WTC11 (cell line): ENCODE measurements around the gene SEPTIN1. TPM values are rescaled to one million over a fixed set of nuclear protein-coding genes. Genes with fewer than 3 reads are reported as not detected.

Source experiments
- ATAC-seq: fragments of 200-7000 bp; cut with Tn5 transposase; 2 replicates; pipeline ENCODE4 v1.10.0; 2021; ENCODE audit warnings: mild to moderate bottlenecking, moderate library complexity
- CTCF ChIA-PET: fragments of 300-600 bp; sonication (Branson Sonifier 250); formaldehyde crosslinking; loops from one replicate; lab custom pipeline; 2021; ENCODE audit warnings: antibody characterized with exemption; lab: Charles Lee
- POLR2A ChIA-PET: fragments of 350-600 bp; sonication (Branson Sonifier 250); formaldehyde crosslinking; loops from one replicate; lab custom pipeline; 2021; ENCODE audit warnings: antibody characterized with exemption; lab: Charles Lee
- DNase-seq: peaks from one replicate; pipeline ENCODE4 v3.0.0; 2021; ENCODE audit warnings: low spot score
- H3K27ac Mint-ChIP-seq: 2 replicates; pipeline ENCODE4 v1.8.0; 2021; ENCODE audit warnings: mixed read lengths
- H3K27me3 Mint-ChIP-seq: 2 replicates; pipeline ENCODE4 v1.8.0; 2021; ENCODE audit warnings: low read depth, mild to moderate bottlenecking, moderate library complexity, mixed read lengths
- H3K36me3 Mint-ChIP-seq: 2 replicates; pipeline ENCODE4 v1.8.0; 2021; ENCODE audit warnings: mixed read lengths
- H3K4me1 Mint-ChIP-seq: 2 replicates; pipeline ENCODE4 v1.8.0; 2022; ENCODE audit warnings: mixed read lengths
- H3K4me3 Mint-ChIP-seq: 2 replicates; pipeline ENCODE4 v1.8.0; 2021; ENCODE audit warnings: mild to moderate bottlenecking, moderate library complexity, mixed read lengths
- H3K9me3 Mint-ChIP-seq: 2 replicates; pipeline ENCODE4 v1.8.0; 2021; ENCODE audit warnings: mixed read lengths
- CREB1 ChIP-seq: sonication (generic); formaldehyde crosslinking; IDR thresholded peaks from 2 replicates; pipeline ENCODE4 v1.8.0; 2023; ENCODE audit warnings: mild to moderate bottlenecking, missing genetic modification reagents
- CREM ChIP-seq: sonication (generic); formaldehyde crosslinking; IDR thresholded peaks from 2 replicates; pipeline ENCODE4 v1.8.1; 2022; ENCODE audit warnings: mild to moderate bottlenecking, missing genetic modification reagents, moderate library complexity
- EMX1 ChIP-seq: fragments of 250-450 bp; sonication (Bioruptor Pico); IDR thresholded peaks from 2 replicates; pipeline ENCODE4 v1.8.0; 2021; ENCODE audit warnings: mild to moderate bottlenecking
- ESRRA ChIP-seq: sonication (generic); formaldehyde crosslinking; IDR thresholded peaks from 2 replicates; pipeline ENCODE4 v1.8.1; 2022; ENCODE audit warnings: mild to moderate bottlenecking, missing genetic modification reagents, borderline replicate concordance
- HMGA2 ChIP-seq: fragments of 250-450 bp; sonication (Bioruptor Pico); IDR thresholded peaks from 2 replicates; pipeline ENCODE4 v1.4.0; 2021; ENCODE audit warnings: mild to moderate bottlenecking, moderate library complexity
- KAT7 ChIP-seq: sonication (generic); formaldehyde crosslinking; IDR thresholded peaks from 2 replicates; pipeline ENCODE4 v1.8.1; 2023; ENCODE audit warnings: missing genetic modification reagents, mild to moderate bottlenecking, borderline replicate concordance
- MYBL2 ChIP-seq: sonication (generic); formaldehyde crosslinking; IDR thresholded peaks from 2 replicates; pipeline ENCODE4 v1.8.1; 2023; ENCODE audit warnings: mild to moderate bottlenecking, moderate library complexity, missing genetic modification reagents
- NFYB ChIP-seq: sonication (generic); formaldehyde crosslinking; conservative IDR thresholded peaks from 2 replicates; pipeline ENCODE4 v1.8.0; 2022; ENCODE audit warnings: low read depth, missing genetic modification reagents
- NR2C2 ChIP-seq: sonication (generic); formaldehyde crosslinking; IDR thresholded peaks from 2 replicates; pipeline ENCODE4 v1.8.0; 2022; ENCODE audit warnings: mild to moderate bottlenecking, missing genetic modification reagents
- NR3C1 ChIP-seq: sonication (generic); formaldehyde crosslinking; conservative IDR thresholded peaks from 2 replicates; pipeline ENCODE4 v1.8.1; 2023; ENCODE audit warnings: low read depth, mild to moderate bottlenecking, missing genetic modification reagents
- PREB ChIP-seq: sonication (generic); formaldehyde crosslinking; IDR thresholded peaks from 2 replicates; pipeline ENCODE4 v1.8.1; 2022; ENCODE audit warnings: mild to moderate bottlenecking, missing genetic modification reagents, moderate library complexity, borderline replicate concordance
- PRRX2 ChIP-seq: fragments of 250-450 bp; sonication (Bioruptor Pico); IDR thresholded peaks from 2 replicates; pipeline ENCODE4 v1.8.0; 2021; ENCODE audit warnings: mild to moderate bottlenecking
- RORB ChIP-seq: fragments of 250-450 bp; sonication (Bioruptor Pico); IDR thresholded peaks from 2 replicates; pipeline ENCODE4 v1.9.0; 2021; ENCODE audit warnings: mild to moderate bottlenecking
- STAT6 ChIP-seq: sonication (generic); formaldehyde crosslinking; conservative IDR thresholded peaks from 2 replicates; pipeline ENCODE4 v1.8.1; 2023; ENCODE audit warnings: mild to moderate bottlenecking, low read depth, missing genetic modification reagents, moderate library complexity
- TCF7 ChIP-seq: sonication (generic); formaldehyde crosslinking; IDR thresholded peaks from 2 replicates; pipeline ENCODE4 v1.8.0; 2022; ENCODE audit warnings: mild to moderate bottlenecking, low read depth, missing genetic modification reagents, moderate library complexity
- TP53 ChIP-seq: sonication (generic); formaldehyde crosslinking; IDR thresholded peaks from 2 replicates; pipeline ENCODE4 v1.8.1; 2023; ENCODE audit warnings: mild to moderate bottlenecking, missing genetic modification reagents
- ZNF219 ChIP-seq: sonication (generic); formaldehyde crosslinking; IDR thresholded peaks from 2 replicates; pipeline ENCODE4 v1.8.0; 2023; ENCODE audit warnings: missing genetic modification reagents, mild to moderate bottlenecking, borderline replicate concordance
- ZNF396 ChIP-seq: fragments of 250-450 bp; sonication (Bioruptor Pico); IDR thresholded peaks from 2 replicates; pipeline ENCODE4 v1.8.0; 2021; ENCODE audit warnings: mild to moderate bottlenecking, moderate library complexity, borderline replicate concordance
- ZNF423 ChIP-seq: fragments of 250-450 bp; sonication (Bioruptor Pico); IDR thresholded peaks from 2 replicates; pipeline ENCODE4 v2.1.2; 2022; ENCODE audit warnings: mild to moderate bottlenecking, moderate library complexity
- total RNA-seq: library from RNA; stranded (reverse); gene quantifications from 3 replicates; pipeline ENCODE4 v1.2.3, GENCODE V29; 2021
- TF ChIP-seq, protein P1 (sequence below): sonication (generic); formaldehyde crosslinking; IDR thresholded peaks from 2 replicates; pipeline ENCODE4 v1.8.0; 2022; ENCODE audit warnings: mild to moderate bottlenecking, missing genetic modification reagents
- TF ChIP-seq, protein P2 (sequence below): sonication (generic); formaldehyde crosslinking; IDR thresholded peaks from 2 replicates; pipeline ENCODE4 v1.8.1; 2023; ENCODE audit warnings: mild to moderate bottlenecking, missing genetic modification reagents, moderate library complexity

Gene SEPTIN1
- total RNA-seq, 1 experiment from 2014 or later = 2.3 TPM

DNA sequence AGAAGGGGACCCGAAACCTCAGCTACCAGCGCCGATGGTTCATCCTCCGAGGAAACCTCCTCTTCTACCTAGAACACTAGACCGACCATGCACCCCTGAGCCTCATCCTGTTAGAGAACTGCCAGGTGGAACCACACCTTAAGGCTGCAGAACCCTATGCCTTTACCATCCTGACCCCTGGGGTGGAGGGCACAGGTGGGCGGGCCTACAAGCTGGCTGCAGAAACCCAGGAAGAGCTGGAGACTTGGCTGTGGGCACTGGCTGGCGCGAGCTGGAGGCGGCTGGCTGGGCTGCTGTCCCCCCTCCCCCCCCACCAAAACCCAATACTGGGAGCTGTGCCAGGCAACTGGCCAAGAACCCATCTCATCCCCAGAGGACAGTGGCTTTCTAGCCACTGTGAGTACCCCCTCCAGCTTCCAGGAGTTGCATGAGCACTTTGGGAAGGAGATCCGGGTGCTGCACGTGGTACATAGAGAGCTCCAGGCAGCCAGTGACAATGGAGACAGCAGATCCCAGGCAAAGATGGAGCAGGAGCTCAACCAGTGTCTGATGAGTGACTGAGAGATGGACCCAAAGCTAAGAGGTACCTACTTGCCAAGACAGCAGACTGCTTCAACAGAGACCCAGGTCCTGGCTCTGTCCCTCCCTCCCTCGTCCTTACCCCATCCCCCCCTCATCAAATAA, 25.8 kb downstream of the SEPTIN1 start:
- no peaks in the 10 kb centered on the region for H3K9me3 Mint-ChIP-seq
- CTCF ChIA-PET = interaction anchor here (0.6 to 5.0 kb wide), 5 partner anchors 15 to 62 kb away, joined by 3 to 28 read pairs (median 5); partner anchors contain the start of genes TBC1D10B and ZNF48
- POLR2A ChIA-PET = interaction anchor here (0.6 to 1.8 kb wide), 5 partner anchors 14 to 657 kb away, joined by 3 to 8 read pairs (median 7); partner anchors contain the start of gene TBC1D10B
- DNase-seq (no peak), ATAC-seq (no peak)
- peak overlapping the region; percentile 93 for H3K4me3 Mint-ChIP-seq
- H3K27me3 Mint-ChIP-seq = no peaks in the 10 kb centered on the region; the same call in 1 of the 2 replicates
- peaks cover 29% of the 10 kb centered on the region for H3K36me3 Mint-ChIP-seq
- no peak for TF ChIP-seq RORB (CRISPR knock-in tag)
- no peak for TF ChIP-seq TCF7 (CRISPR knock-in tag)
- TF ChIP-seq, protein P1, sequence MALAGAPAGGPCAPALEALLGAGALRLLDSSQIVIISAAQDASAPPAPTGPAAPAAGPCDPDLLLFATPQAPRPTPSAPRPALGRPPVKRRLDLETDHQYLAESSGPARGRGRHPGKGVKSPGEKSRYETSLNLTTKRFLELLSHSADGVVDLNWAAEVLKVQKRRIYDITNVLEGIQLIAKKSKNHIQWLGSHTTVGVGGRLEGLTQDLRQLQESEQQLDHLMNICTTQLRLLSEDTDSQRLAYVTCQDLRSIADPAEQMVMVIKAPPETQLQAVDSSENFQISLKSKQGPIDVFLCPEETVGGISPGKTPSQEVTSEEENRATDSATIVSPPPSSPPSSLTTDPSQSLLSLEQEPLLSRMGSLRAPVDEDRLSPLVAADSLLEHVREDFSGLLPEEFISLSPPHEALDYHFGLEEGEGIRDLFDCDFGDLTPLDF (CRISPR knock-in tag) = no peak
- TF ChIP-seq ZNF423 (CRISPR knock-in tag) = no peak
- no peak for TF ChIP-seq ZNF219
- TF ChIP-seq PRRX2 (CRISPR knock-in tag) = no peak
- no peak for TF ChIP-seq PREB (CRISPR knock-in tag)
- peak overlapping the region; percentile 98 for H3K27ac Mint-ChIP-seq
- H3K4me1 Mint-ChIP-seq = peaks cover 27% of the 10 kb centered on the region

GRCh38 chr16:30355954-30356308, 26.4 kb downstream of the SEPTIN1 start:
- ATAC-seq = no peak
- peaks cover 31% of the 10 kb centered on the region for H3K36me3 Mint-ChIP-seq
- H3K4me1 Mint-ChIP-seq = peaks cover 27% of the 10 kb centered on the region
- peak overlapping the region; percentile 93 for H3K4me3 Mint-ChIP-seq
- ChIA-PET POLR2A (interaction anchor here (0.6 to 1.8 kb wide), 5 partner anchors 14 to 62 kb away, joined by 3 to 8 read pairs (median 6); partner anchors contain the start of genes TBC1D10B and ZNF48), CTCF (interaction anchor here (0.6 to 5.0 kb wide), 10 partner anchors 15 to 655 kb away, joined by 3 to 28 read pairs (median 5); partner anchors contain the start of genes DCTPP1, TBC1D10B and ZNF48)
- no peak for DNase-seq
- H3K9me3 Mint-ChIP-seq = no peaks in the 10 kb centered on the region
- peak overlapping the region; percentile 98 for H3K27ac Mint-ChIP-seq
- no peaks in the 10 kb centered on the region; the same call in 1 of the 2 replicates for H3K27me3 Mint-ChIP-seq
- 0 out of 2 replicates have a peak, but pooled peaks have one; percentile 51 for TF ChIP-seq CREB1
- TF ChIP-seq NR2C2 (CRISPR knock-in tag) = no peak
- TF ChIP-seq ZNF396 (CRISPR knock-in tag) = no peak
- no peak for TF ChIP-seq ESRRA
- TF ChIP-seq ZNF423 (CRISPR knock-in tag) = no peak
- TF ChIP-seq, protein P2, sequence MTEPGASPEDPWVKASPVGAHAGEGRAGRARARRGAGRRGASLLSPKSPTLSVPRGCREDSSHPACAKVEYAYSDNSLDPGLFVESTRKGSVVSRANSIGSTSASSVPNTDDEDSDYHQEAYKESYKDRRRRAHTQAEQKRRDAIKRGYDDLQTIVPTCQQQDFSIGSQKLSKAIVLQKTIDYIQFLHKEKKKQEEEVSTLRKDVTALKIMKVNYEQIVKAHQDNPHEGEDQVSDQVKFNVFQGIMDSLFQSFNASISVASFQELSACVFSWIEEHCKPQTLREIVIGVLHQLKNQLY (CRISPR knock-in tag) = no peak
- no peak for TF ChIP-seq TP53 (CRISPR knock-in tag)

DNA sequence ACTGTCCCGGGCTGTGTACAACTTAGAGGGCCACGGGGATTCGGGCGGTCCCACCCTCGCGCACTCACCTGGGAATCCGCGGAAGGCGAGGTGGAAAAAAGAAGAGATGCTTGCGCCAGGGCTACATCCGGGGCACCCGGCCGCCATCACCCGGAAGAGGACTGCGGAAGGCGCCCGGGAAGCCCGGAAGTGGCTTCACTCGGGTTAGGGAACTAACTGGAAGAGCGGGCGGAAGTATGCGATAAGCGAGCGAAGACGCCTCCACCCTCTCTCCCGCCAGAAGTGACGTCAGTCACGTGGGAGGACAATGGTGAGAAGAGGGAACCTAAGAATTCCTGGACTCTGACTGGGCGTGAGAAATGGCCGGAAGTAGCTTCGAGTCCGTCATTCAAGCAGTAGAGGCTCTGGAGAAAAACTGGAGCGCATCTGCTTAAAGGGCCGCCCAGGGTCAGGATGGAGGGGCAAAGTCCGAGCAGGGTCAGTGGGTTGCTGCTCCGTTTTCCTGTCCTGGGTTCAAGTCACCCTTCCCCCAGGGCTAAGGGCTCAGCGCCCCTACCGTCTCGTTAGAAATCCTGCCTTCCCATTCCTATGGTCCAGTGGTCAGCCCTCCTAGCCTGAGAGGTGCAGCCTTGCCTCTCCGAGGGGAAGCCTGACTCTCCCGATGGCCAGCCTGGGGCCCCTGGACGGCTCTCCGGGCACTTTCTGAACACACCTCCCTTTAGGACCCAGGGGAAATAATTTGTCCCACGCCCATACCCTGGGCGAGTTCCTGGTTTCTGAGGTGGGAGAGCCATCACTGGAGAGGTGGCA, 27.0 kb downstream of the SEPTIN1 start, which contains the start of gene CD2BP2:
Gene CD2BP2 (minus strand): TSS at position 165 of the 810 bp plus-strand sequence. CDS start 627 bp downstream, outside the sequence.
- ChIA-PET POLR2A (interaction anchor here (0.6 to 1.8 kb wide), 6 partner anchors 9 to 44 kb away, joined by 4 to 8 read pairs (median 6); partner anchors contain the start of genes TBC1D10B and ZNF48), CTCF (interaction anchor here (0.6 to 5.0 kb wide), 14 partner anchors 9 to 654 kb away, joined by 3 to 28 read pairs (median 4); partner anchors contain the start of genes DCTPP1, TBC1D10B, TBX6 and ZNF48)
- Mint-ChIP-seq H3K4me3 (peak within 1 kb of the TSS; percentile 93), H3K36me3 (peaks cover 33% of the 10 kb centered on the region), H3K4me1 (peaks cover 26% of the 10 kb centered on the region), H3K27me3 (no peaks in the 10 kb centered on the region; the same call in 1 of the 2 replicates), H3K27ac (peak within 1 kb of the TSS; percentile 98), H3K9me3 (no peaks in the 10 kb centered on the region)
- ATAC-seq (peak; percentile 84), DNase-seq (peak; percentile 94)
- TF ChIP-seq EMX1 (CRISPR knock-in tag) (no peak), STAT6 (CRISPR knock-in tag) (no peak), MYBL2 (no peak; the same call in 1 of the 2 replicates), PREB (CRISPR knock-in tag) (peak; percentile 67; the same call in 1 of the 2 replicates), KAT7 (no peak), HMGA2 (0 out of 2 replicates have a peak, but pooled peaks have one; percentile 6), CREM (CRISPR knock-in tag) (peak; percentile 81; the same call in 1 of the 2 replicates), NFYB (CRISPR knock-in tag) (no peak), NR3C1 (CRISPR knock-in tag) (no peak)
